ENCODE measurements around the gene FBXO3. TPM values are rescaled to one million over a fixed set of nuclear protein-coding genes. Genes with fewer than 3 reads are reported as not detected.
"Not testable (repeated sequence)": the region's sequence is repeated elsewhere in the genome, so short reads cannot be mapped to it uniquely, and the experiment has no call there.

The FBXO3 gene
- total and polyA plus RNA-seq, 4 donors = 13.6 to 46.4 (median 23.4) TPM

GRCh38 chr11:33733980-33734379, 40.3 kb downstream of the FBXO3 start:
- no peak overlapping the region for H3K9ac ChIP-seq (ENCODE audit: insufficient read depth in 1 of 2, low read length in 2 of 2)

GRCh38 chr11:33731723-33732531, 42.4 kb downstream of the FBXO3 start:
- no peaks in the 10 kb centered on the region for H3K27me3 ChIP-seq (ENCODE audit: control insufficient read depth in 3 of 3, insufficient read depth in 3 of 3, low read length in 2 of 3)
- peak overlapping the region; percentile 39 for H3K4me3 ChIP-seq
- no peak for TF ChIP-seq CTCF (IDR thresholded peaks at IDR 0.05; ENCODE audit: control extremely low read depth, extremely low read depth)
- WGBS, 2 donors = 42 to 53% methylated on average over 9 of the region's 9 CpGs
- H3K4me1 ChIP-seq (ENCODE audit: control insufficient read depth in 5 of 5, insufficient read depth in 5 of 5, low read length in 5 of 5) = peaks cover 6 to 32% (median 16%) of the 10 kb centered on the region in 5 donors
- no peak overlapping the region for H3K9ac ChIP-seq (ENCODE audit: insufficient read depth in 1 of 2, low read length in 2 of 2)
- H3K27ac ChIP-seq (ENCODE audit: low read depth in 1 of 2, low read length in 1 of 2) = peak overlapping the region in 1 of 2 donors; percentile 37
- DNase-seq (no peak), ATAC-seq (ENCODE audit: insufficient read depth, low FRiP score) (no peak)
- H3K9me3 ChIP-seq (ENCODE audit: control insufficient read depth in 4 of 4, insufficient read depth in 3 of 4, low read length in 3 of 4) = no peaks in the 10 kb centered on the region
- H3K36me3 ChIP-seq (ENCODE audit: control insufficient read depth in 4 of 4, insufficient read depth in 4 of 4, low read length in 4 of 4) = peaks cover 0 to 8% (median 3%) of the 10 kb centered on the region in 4 donors

More at GRCh38 chr11:33733980-33734379, 40.3 kb downstream of the FBXO3 start:
- H3K36me3 ChIP-seq (ENCODE audit: control insufficient read depth in 4 of 4, insufficient read depth in 4 of 4, low read length in 4 of 4) = peaks cover 0 to 8% (median 3%) of the 10 kb centered on the region in 4 donors
- 52 to 69% methylated on average over 7 of the region's 7 CpGs for WGBS, 2 donors
- H3K27me3 ChIP-seq (ENCODE audit: control insufficient read depth in 3 of 3, insufficient read depth in 3 of 3, low read length in 2 of 3) = no peaks in the 10 kb centered on the region
- peaks cover 10 to 45% (median 25%) of the 10 kb centered on the region in 5 donors for H3K4me1 ChIP-seq (ENCODE audit: control insufficient read depth in 5 of 5, insufficient read depth in 5 of 5, low read length in 5 of 5)
- TF ChIP-seq CTCF (IDR thresholded peaks at IDR 0.05; ENCODE audit: control extremely low read depth, extremely low read depth) = no peak
- H3K27ac ChIP-seq (ENCODE audit: low read depth in 1 of 2, low read length in 1 of 2) = peak overlapping the region; percentile 88 to 97
- DNase-seq (peak in 1 of 3 donors; percentile 39), ATAC-seq (ENCODE audit: insufficient read depth, low FRiP score) (no peak)
- no peaks in the 10 kb centered on the region for H3K9me3 ChIP-seq (ENCODE audit: control insufficient read depth in 4 of 4, insufficient read depth in 3 of 4, low read length in 3 of 4)
- H3K4me3 ChIP-seq = peak overlapping the region; percentile 95

- peaks cover 4 to 28% (median 13%) of the 10 kb centered on the region in 5 donors for H3K4me1 ChIP-seq (ENCODE audit: control insufficient read depth in 5 of 5, insufficient read depth in 5 of 5, low read length in 5 of 5)
Measured at GRCh38 chr11:33730716-33731115, 43.6 kb downstream of the FBXO3 start.

DNA sequence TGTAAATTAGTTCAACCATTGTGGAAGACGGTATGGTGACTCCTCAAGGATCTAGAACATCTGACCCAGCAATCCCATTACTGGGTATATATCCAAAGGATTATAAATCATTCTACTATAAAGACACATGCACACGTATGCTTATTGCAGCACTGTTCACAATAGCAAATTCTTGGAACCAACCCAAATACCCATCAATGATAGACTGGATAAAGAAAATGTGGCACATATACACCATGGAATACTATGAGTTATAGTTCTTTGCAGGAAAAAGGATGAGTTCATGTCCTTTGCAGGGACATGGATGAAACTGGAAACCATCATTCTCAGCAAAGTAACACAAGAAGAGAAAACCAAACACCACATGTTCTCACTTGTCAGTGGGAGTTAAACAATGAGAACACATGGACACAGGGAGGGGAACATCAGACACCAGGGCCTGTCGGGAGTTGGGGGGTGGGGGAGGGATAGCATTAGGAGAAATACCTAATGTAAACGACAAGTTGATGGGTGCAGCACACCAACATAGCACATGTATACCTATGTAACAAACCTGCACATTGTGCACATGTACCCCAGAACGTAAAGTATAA, 45.2 kb downstream of the FBXO3 start:
- DNase-seq = not testable (repeated sequence)

More at GRCh38 chr11:33730716-33731115, 43.6 kb downstream of the FBXO3 start:
- no peaks in the 10 kb centered on the region for H3K9me3 ChIP-seq (ENCODE audit: control insufficient read depth in 4 of 4, insufficient read depth in 3 of 4, low read length in 3 of 4)
- peak overlapping the region in 1 of 2 donors; percentile 9 for H3K9ac ChIP-seq (ENCODE audit: insufficient read depth in 1 of 2, low read length in 2 of 2)
- TF ChIP-seq CTCF (IDR thresholded peaks at IDR 0.05; ENCODE audit: control extremely low read depth, extremely low read depth) = no peak
- H3K36me3 ChIP-seq (ENCODE audit: control insufficient read depth in 4 of 4, insufficient read depth in 4 of 4, low read length in 4 of 4) = peaks cover 0 to 8% (median 3%) of the 10 kb centered on the region in 4 donors
- no peaks in the 10 kb centered on the region for H3K27me3 ChIP-seq (ENCODE audit: control insufficient read depth in 3 of 3, insufficient read depth in 3 of 3, low read length in 2 of 3)
- ATAC-seq (ENCODE audit: insufficient read depth, low FRiP score) (no peak), DNase-seq (no peak)
- no peak overlapping the region for H3K4me3 ChIP-seq
- H3K27ac ChIP-seq (ENCODE audit: low read depth in 1 of 2, low read length in 1 of 2) = no peak overlapping the region
- WGBS, 2 donors = 57 to 79% methylated on average over 7 of the region's 7 CpGs

GRCh38 chr11:33727539-33727938, 46.8 kb downstream of the FBXO3 start:
- H3K9me3 ChIP-seq (ENCODE audit: control insufficient read depth in 4 of 4, insufficient read depth in 3 of 4, low read length in 3 of 4); ATAC-seq (ENCODE audit: insufficient read depth, low FRiP score); H3K9ac ChIP-seq (ENCODE audit: insufficient read depth in 1 of 2, low read length in 2 of 2); H3K27ac ChIP-seq (ENCODE audit: low read depth in 1 of 2, low read length in 1 of 2); H3K36me3 ChIP-seq (ENCODE audit: control insufficient read depth in 4 of 4, insufficient read depth in 4 of 4, low read length in 4 of 4); H3K27me3 ChIP-seq (ENCODE audit: control insufficient read depth in 3 of 3, insufficient read depth in 3 of 3, low read length in 2 of 3); H3K4me3 ChIP-seq; DNase-seq: not testable (repeated sequence)
- WGBS, 2 donors = 17 to 26% methylated on average over 1 of the region's 1 CpG
- peaks cover 7 to 36% (median 23%) of the 10 kb centered on the region in 5 donors for H3K4me1 ChIP-seq (ENCODE audit: control insufficient read depth in 5 of 5, insufficient read depth in 5 of 5, low read length in 5 of 5)

More for the DNA sequence above, 45.2 kb downstream of the FBXO3 start:
- not testable (repeated sequence) for H3K36me3 ChIP-seq (ENCODE audit: control insufficient read depth in 4 of 4, insufficient read depth in 4 of 4, low read length in 4 of 4); H3K9ac ChIP-seq (ENCODE audit: insufficient read depth in 1 of 2, low read length in 2 of 2); H3K27ac ChIP-seq (ENCODE audit: low read depth in 1 of 2, low read length in 1 of 2); H3K27me3 ChIP-seq (ENCODE audit: control insufficient read depth in 3 of 3, insufficient read depth in 3 of 3, low read length in 2 of 3); H3K9me3 ChIP-seq (ENCODE audit: control insufficient read depth in 4 of 4, insufficient read depth in 3 of 4, low read length in 3 of 4); ATAC-seq (ENCODE audit: insufficient read depth, low FRiP score); H3K4me3 ChIP-seq
- H3K4me1 ChIP-seq (ENCODE audit: control insufficient read depth in 5 of 5, insufficient read depth in 5 of 5, low read length in 5 of 5) = peaks cover 5 to 31% (median 17%) of the 10 kb centered on the region in 5 donors
- WGBS, 2 donors = 72 to 77% methylated on average over 5 of the region's 5 CpGs

Data from lung (tissue), 12 donors.